CD14-positive monocyte (primary cell): ENCODE measurements around the gene SAMD14. TPM values are rescaled to one million over a fixed set of nuclear protein-coding genes. Genes with fewer than 3 reads are reported as not detected.

ENCODE experiments used
- DNase-seq, 3 donors: peaks; one replicate each; pipeline ENCODE4 v3.0.0-alpha.2; 2011 to 2022
- H2AFZ ChIP-seq: 2 replicates; pipeline ENCODE4 v1.6.0; 2012; ENCODE audit warnings: mild to moderate bottlenecking, low read depth, low read length, inconsistent platforms; ENCODE audit not compliant: insufficient read depth, poor library complexity, severe bottlenecking
- H3K27ac ChIP-seq, 2 donors: 1 replicate in 1 of 2; 2 replicates in 1 of 2; pipeline ENCODE4 v1.5.1; 2012 to 2013; ENCODE audit warnings: low read length in 2 of 2, control low read depth in 1 of 2, inconsistent platforms in 1 of 2, low read depth in 1 of 2, mild to moderate bottlenecking in 1 of 2
- H3K27me3 ChIP-seq, 2 donors: one replicate each; pipeline versions ENCODE4 v1.6.0 to v1.6.1; 2011 to 2013; ENCODE audit warnings: low read length in 2 of 2; ENCODE audit not compliant: control insufficient read depth in 2 of 2, insufficient read depth in 2 of 2
- H3K36me3 ChIP-seq, 2 donors: replicated peaks in 1 of 2; 1 replicate in 1 of 2; 2 replicates in 1 of 2; pipeline versions ENCODE4 v1.5.1 to v1.6.1; 2012 to 2013; ENCODE audit warnings: low read length in 2 of 2, control low read depth in 1 of 2, inconsistent platforms in 1 of 2, mild to moderate bottlenecking in 1 of 2; ENCODE audit not compliant: insufficient read depth in 2 of 2, control insufficient read depth in 1 of 2
- H3K4me1 ChIP-seq, 2 donors: 1 replicate in 1 of 2; 2 replicates in 1 of 2; pipeline versions ENCODE4 v1.5.1 to v1.6.1; 2012 to 2013; ENCODE audit warnings: low read length in 2 of 2, control low read depth in 1 of 2, inconsistent platforms in 1 of 2, mild to moderate bottlenecking in 1 of 2, moderate library complexity in 1 of 2; ENCODE audit not compliant: insufficient read depth in 2 of 2, control insufficient read depth in 1 of 2
- H3K4me2 ChIP-seq: replicated peaks from 2 replicates; pipeline ENCODE3; 2012; ENCODE audit warnings: low read length, moderate library complexity, mild to moderate bottlenecking; ENCODE audit not compliant: poor library complexity, severe bottlenecking; ENCODE audit errors: extremely low read depth
- H3K4me3 ChIP-seq, 3 experiments: fragments of 200-600 bp in 1 of 3; sonication (generic) in 1 of 3; replicated peaks in 1 of 3; 1 replicate in 2 of 3; 2 replicates in 1 of 3; pipeline ENCODE4 v1.5.1; 2011 to 2013; ENCODE audit warnings: low read length in 3 of 3, mild to moderate bottlenecking in 3 of 3, control low read depth in 2 of 3, low read depth in 2 of 3, inconsistent platforms in 1 of 3, moderate library complexity in 1 of 3
- H3K79me2 ChIP-seq: 2 replicates; pipeline ENCODE4 v1.6.0; 2012; ENCODE audit warnings: mild to moderate bottlenecking, control low read depth, inconsistent platforms, low read length, moderate library complexity; ENCODE audit not compliant: insufficient read depth
- H3K9ac ChIP-seq: 2 replicates; pipeline ENCODE4 v1.6.0; 2017; ENCODE audit warnings: low read length, mild to moderate bottlenecking; ENCODE audit not compliant: insufficient read depth, poor library complexity, severe bottlenecking
- H3K9me3 ChIP-seq, 2 donors: replicated peaks in 1 of 2; 1 replicate in 1 of 2; 2 replicates in 1 of 2; pipeline versions ENCODE4 v1.5.1 to v1.6.1; 2012 to 2013; ENCODE audit warnings: low read length in 2 of 2, control low read depth in 1 of 2; ENCODE audit not compliant: control insufficient read depth in 1 of 2, insufficient read depth in 1 of 2
- H4K20me1 ChIP-seq: 2 replicates; pipeline ENCODE4 v1.6.0; 2012; ENCODE audit warnings: mild to moderate bottlenecking, low read length, control low read depth, moderate library complexity; ENCODE audit not compliant: insufficient read depth
- H3K27ac Mint-ChIP-seq, 7 donors: one replicate each; pipeline ENCODE4 v1.8.0; 2020; ENCODE audit warnings: mild to moderate bottlenecking in 7 of 7, mixed read lengths in 7 of 7, moderate library complexity in 6 of 7, inconsistent platforms in 2 of 7
- H3K27me3 Mint-ChIP-seq, 3 donors: one replicate each; pipeline ENCODE4 v1.8.0; 2021 to 2022; ENCODE audit warnings: low read depth in 3 of 3, mild to moderate bottlenecking in 3 of 3, mixed read lengths in 3 of 3, moderate library complexity in 3 of 3, inconsistent platforms in 1 of 3
- H3K36me3 Mint-ChIP-seq, 2 donors: one replicate each; pipeline ENCODE4 v1.8.0; 2020; ENCODE audit warnings: mixed read lengths in 2 of 2, inconsistent platforms in 1 of 2, mild to moderate bottlenecking in 1 of 2
- H3K4me1 Mint-ChIP-seq: one replicate; pipeline ENCODE4 v1.8.0; 2020; ENCODE audit warnings: mild to moderate bottlenecking, mixed read lengths
- H3K4me3 Mint-ChIP-seq, 2 donors: one replicate each; pipeline ENCODE4 v1.8.0; 2020; ENCODE audit warnings: mild to moderate bottlenecking in 2 of 2, mixed read lengths in 2 of 2, moderate library complexity in 1 of 2
- H3K9me3 Mint-ChIP-seq, 7 donors: one replicate each; pipeline ENCODE4 v1.8.0; 2020 to 2022; ENCODE audit warnings: mixed read lengths in 7 of 7, mild to moderate bottlenecking in 6 of 7, moderate library complexity in 6 of 7, inconsistent platforms in 2 of 7
- WGBS: methylation state at CpG from one replicate; pipeline ENCODE4 v1.1.5; 2013; ENCODE audit warnings: missing lambda C conversion rate; ENCODE audit not compliant: insufficient coverage; 5-methylcytosine and 5-hydroxymethylcytosine counted together
- intact Hi-C, 2 donors: fragments of 100-400 bp; cut with micrococcal nuclease; formaldehyde crosslinking; loops; one replicate each; pipeline versions ENCODE4 v1.15.0 to v1.15.1; 2023
- polyA plus RNA-seq, 3 donors: library from polyadenylated mRNA; depleted of rRNA in 1 of 3; unstranded in 2 of 3; stranded (reverse) in 1 of 3; fragments of 300-500 nt in 2 of 3; fragments of >200 nt in 1 of 3; fragmentation: Illumina TruSeq in 2 of 3; gene quantifications; 1 replicate in 2 of 3; 2 replicates in 1 of 3; pipeline ENCODE4 v1.2.3, GENCODE V29; 2012 to 2021
- TF ChIP-seq, protein P1 (sequence below): fragments of 200-600 bp; IDR thresholded peaks from one replicate; pipeline ENCODE4 v1.8.0; 2022; ENCODE audit warnings: antibody characterized with exemption, mild to moderate bottlenecking

The SAMD14 gene
- polyA plus RNA-seq, 3 donors = 0.09 TPM; not detected in 2

DNA sequence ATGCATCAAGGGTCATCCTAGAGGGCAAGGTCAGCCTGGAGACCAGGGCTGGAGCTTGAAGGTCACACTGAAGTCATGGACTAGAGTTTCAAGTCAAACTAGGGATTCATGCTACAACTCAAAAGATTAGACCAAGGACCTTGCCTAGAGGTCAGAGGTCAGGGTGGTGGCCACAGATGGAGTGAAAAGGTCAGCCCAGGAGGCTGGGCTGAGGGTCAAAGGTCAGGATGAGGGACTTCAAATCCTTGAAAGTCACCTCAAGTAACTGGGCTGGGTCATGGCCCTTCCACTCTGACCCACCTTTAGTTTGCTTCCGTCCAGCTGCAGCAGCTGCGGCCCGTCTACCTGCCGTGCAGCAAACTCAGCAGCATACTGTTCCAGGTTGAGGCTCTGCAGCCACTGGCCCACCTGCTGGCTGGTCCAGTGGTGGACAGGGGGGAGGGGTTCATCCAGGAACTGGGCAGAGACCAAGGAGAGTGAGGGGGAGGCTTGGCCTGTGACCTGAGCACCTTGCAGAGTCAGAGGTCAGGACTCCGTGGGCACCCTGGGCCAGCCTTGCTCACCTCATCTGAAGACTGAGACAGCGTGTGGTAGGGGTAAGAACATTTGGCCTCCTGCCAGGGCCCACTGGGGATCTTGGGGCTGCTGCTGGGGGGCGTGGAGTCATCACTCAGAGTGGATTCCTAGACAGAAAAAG lies 16.2 kb downstream of the SAMD14 start:
- 90% methylated on average over 5 of the region's 7 CpGs for WGBS
- H3K36me3 Mint-ChIP-seq = peaks cover 11 to 22% of the 10 kb centered on the region in 2 donors
- Histone ChIP-seq H3K9ac (no peak overlapping the region), H3K4me2 (no peak overlapping the region), H2AFZ (no peak overlapping the region), H3K27me3 (peaks cover 29 to 38% of the 10 kb centered on the region in 2 donors), H3K4me3 (no peak overlapping the region), H3K79me2 (no peaks in the 10 kb centered on the region), H3K4me1 (peaks cover 4 to 9% of the 10 kb centered on the region in 2 donors), H3K27ac (no peak overlapping the region), H4K20me1 (no peaks in the 10 kb centered on the region), H3K36me3 (peaks cover 7 to 16% of the 10 kb centered on the region in 2 donors), H3K9me3 (no peaks in the 10 kb centered on the region)
- H3K4me3 Mint-ChIP-seq = no peak overlapping the region
- TF ChIP-seq, protein P1, sequence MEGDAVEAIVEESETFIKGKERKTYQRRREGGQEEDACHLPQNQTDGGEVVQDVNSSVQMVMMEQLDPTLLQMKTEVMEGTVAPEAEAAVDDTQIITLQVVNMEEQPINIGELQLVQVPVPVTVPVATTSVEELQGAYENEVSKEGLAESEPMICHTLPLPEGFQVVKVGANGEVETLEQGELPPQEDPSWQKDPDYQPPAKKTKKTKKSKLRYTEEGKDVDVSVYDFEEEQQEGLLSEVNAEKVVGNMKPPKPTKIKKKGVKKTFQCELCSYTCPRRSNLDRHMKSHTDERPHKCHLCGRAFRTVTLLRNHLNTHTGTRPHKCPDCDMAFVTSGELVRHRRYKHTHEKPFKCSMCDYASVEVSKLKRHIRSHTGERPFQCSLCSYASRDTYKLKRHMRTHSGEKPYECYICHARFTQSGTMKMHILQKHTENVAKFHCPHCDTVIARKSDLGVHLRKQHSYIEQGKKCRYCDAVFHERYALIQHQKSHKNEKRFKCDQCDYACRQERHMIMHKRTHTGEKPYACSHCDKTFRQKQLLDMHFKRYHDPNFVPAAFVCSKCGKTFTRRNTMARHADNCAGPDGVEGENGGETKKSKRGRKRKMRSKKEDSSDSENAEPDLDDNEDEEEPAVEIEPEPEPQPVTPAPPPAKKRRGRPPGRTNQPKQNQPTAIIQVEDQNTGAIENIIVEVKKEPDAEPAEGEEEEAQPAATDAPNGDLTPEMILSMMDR = no peak
- no peak overlapping the region for H3K27ac Mint-ChIP-seq
- DNase-seq = no peak
- peaks cover 8% of the 10 kb centered on the region for H3K4me1 Mint-ChIP-seq
- H3K27me3 Mint-ChIP-seq = peaks cover 39 to 52% (median 47%) of the 10 kb centered on the region in 3 donors
- intact Hi-C loops = no loop called here
- H3K9me3 Mint-ChIP-seq = peaks cover 0 to 11% (median 5%) of the 10 kb centered on the region in 7 donors

DNA sequence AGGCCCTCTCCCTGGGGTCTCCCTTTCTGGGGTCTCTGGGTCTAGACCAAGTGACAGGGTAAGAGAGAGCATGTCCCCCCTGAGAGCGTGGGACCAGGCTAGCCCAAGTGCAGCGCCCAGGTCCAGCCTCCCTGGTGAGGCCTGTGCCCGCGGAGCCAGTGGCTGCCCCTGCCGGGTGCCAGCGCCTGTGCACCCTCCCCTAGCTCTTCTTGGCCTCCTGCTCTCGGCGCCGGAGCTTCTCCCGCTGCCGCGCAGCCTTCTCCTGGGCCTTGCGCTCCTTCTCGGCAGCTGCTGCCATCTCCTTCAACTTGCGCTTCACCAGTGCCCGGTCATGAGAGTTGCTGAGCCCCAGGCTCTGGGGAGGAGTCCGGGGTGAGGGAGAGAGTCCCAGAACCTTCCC lies 17.3 kb downstream of the SAMD14 start:
- peaks cover 29 to 41% (median 36%) of the 10 kb centered on the region in 3 donors for H3K27me3 Mint-ChIP-seq
- Histone ChIP-seq H3K4me1 (peaks cover 4 to 9% of the 10 kb centered on the region in 2 donors), H3K4me2 (no peak overlapping the region), H3K27ac (no peak overlapping the region), H3K4me3 (no peak overlapping the region), H3K36me3 (peaks cover 12 to 22% of the 10 kb centered on the region in 2 donors), H3K9ac (no peak overlapping the region), H2AFZ (no peak overlapping the region), H4K20me1 (no peaks in the 10 kb centered on the region), H3K9me3 (no peaks in the 10 kb centered on the region), H3K79me2 (no peaks in the 10 kb centered on the region), H3K27me3 (peaks cover 23 to 27% of the 10 kb centered on the region in 2 donors)
- no peak overlapping the region for H3K4me3 Mint-ChIP-seq
- no peak for DNase-seq
- whole genome bisulfite sequencing = 89% methylated on average over 16 of the region's 17 CpGs
- TF ChIP-seq, protein P1 = no peak
- H3K9me3 Mint-ChIP-seq = peaks cover 0 to 9% (median 3%) of the 10 kb centered on the region in 7 donors
- H3K4me1 Mint-ChIP-seq = peaks cover 8% of the 10 kb centered on the region
- H3K36me3 Mint-ChIP-seq = peaks cover 14 to 32% of the 10 kb centered on the region in 2 donors
- H3K27ac Mint-ChIP-seq = peak overlapping the region in 2 of 7 donors; percentile 53 to 86
- intact Hi-C loops = no loop called here
